ENCODE measurements around the gene REXO2. TPM values are rescaled to one million over a fixed set of nuclear protein-coding genes. Genes with fewer than 3 reads are reported as not detected.

REXO2 gene
- total RNA-seq, 1 experiment from 2014 or later, result 119 TPM

GRCh38 chr11:114399490-114400215 is 39.6 kb upstream of the REXO2 start:
- BruUV-seq (replicated peaks), result no TSS peak
- Histone ChIP-seq H3K9me3 (ENCODE audit: low read depth, low read length, poor library complexity, severe bottlenecking) (no peaks in the 10 kb centered on the region), H3K27ac (ENCODE audit: low read depth, low read length, poor library complexity, severe bottlenecking) (peak overlapping the region; percentile 95), H3K27me3 (replicated peaks; ENCODE audit: insufficient read depth, low read depth, low read length, poor library complexity) (no peaks in the 10 kb centered on the region), H3K4me1 (ENCODE audit: insufficient read depth, low read length, poor library complexity, severe bottlenecking) (peaks cover 12% of the 10 kb centered on the region), H3K4me3 (ENCODE audit: low read depth, low read length, poor library complexity, severe bottlenecking) (peak overlapping the region; percentile 73), H3K36me3 (ENCODE audit: insufficient read depth, low read length, poor library complexity, severe bottlenecking) (peaks cover 9% of the 10 kb centered on the region)
- intact Hi-C loops (cut with micrococcal nuclease; ENCODE audit: unreplicated experiment), result loop anchor here (5.0 kb wide), 2 partner anchors 38 to 57 kb away; partner anchors contain the start of gene REXO2
- no peak for DNase-seq (ENCODE audit: low spot score)
- TF ChIP-seq EZH2 (IDR thresholded peaks at IDR 0.05; ENCODE audit: borderline replicate concordance, low read depth, low read length, poor library complexity, severe bottlenecking), result no peak
- no peak for TF ChIP-seq CTCF (conservative IDR thresholded peaks at IDR 0.05; ENCODE audit: low read depth, low read length)
- CTCF ChIA-PET, result no interaction called here
- POLR2A ChIA-PET (ENCODE audit: low non-redundant PET), result no interaction called here

GRCh38 chr11:114400216-114400914 is 38.9 kb upstream of the REXO2 start, which contains the start of the genes C11orf71 and RBM7:
Gene C11orf71 (minus strand): TSS chr11:114400511. CDS start chr11:114400331, 180 bp downstream.
Gene RBM7 (plus strand): TSS chr11:114400666. CDS start chr11:114400672, 6 bp downstream.
- Histone ChIP-seq H3K4me3 (ENCODE audit: low read depth, low read length, poor library complexity, severe bottlenecking) (peak within 1 kb of the TSS; percentile 73), H3K27me3 (replicated peaks; ENCODE audit: insufficient read depth, low read depth, low read length, poor library complexity) (no peaks in the 10 kb centered on the region), H3K27ac (ENCODE audit: low read depth, low read length, poor library complexity, severe bottlenecking) (peak within 1 kb of the TSS; percentile 95), H3K36me3 (ENCODE audit: insufficient read depth, low read length, poor library complexity, severe bottlenecking) (peaks cover 17% of the 10 kb centered on the region), H3K9me3 (ENCODE audit: low read depth, low read length, poor library complexity, severe bottlenecking) (no peaks in the 10 kb centered on the region), H3K4me1 (ENCODE audit: insufficient read depth, low read length, poor library complexity, severe bottlenecking) (peaks cover 12% of the 10 kb centered on the region)
- intact Hi-C loops (cut with micrococcal nuclease; ENCODE audit: unreplicated experiment), result loop anchor here (5.0 kb wide), 1 partner anchor 37 kb away; the partner anchor contains the start of gene REXO2
- TF ChIP-seq EZH2 (IDR thresholded peaks at IDR 0.05; ENCODE audit: borderline replicate concordance, low read depth, low read length, poor library complexity, severe bottlenecking) (no peak), CTCF (conservative IDR thresholded peaks at IDR 0.05; ENCODE audit: low read depth, low read length) (peak; percentile 35; the same call in 1 of the 2 replicates)
- ChIA-PET POLR2A (ENCODE audit: low non-redundant PET) (interaction anchor here (0.8 kb wide), 1 partner anchor 30 kb away, joined by 3 read pairs; no protein-coding TSS in a partner anchor), CTCF (interaction anchor here (0.5 kb wide), 1 partner anchor 286 kb away, joined by 3 read pairs; no protein-coding TSS in a partner anchor)
- BruUV-seq (replicated peaks), result no TSS peak
- DNase-seq (ENCODE audit: low spot score), result peak; percentile 99

GRCh38 chr11:114400915-114401223 is 38.4 kb upstream of the REXO2 start:
- Histone ChIP-seq H3K4me1 (ENCODE audit: insufficient read depth, low read length, poor library complexity, severe bottlenecking) (peaks cover 12% of the 10 kb centered on the region), H3K27me3 (replicated peaks; ENCODE audit: insufficient read depth, low read depth, low read length, poor library complexity) (no peaks in the 10 kb centered on the region), H3K27ac (ENCODE audit: low read depth, low read length, poor library complexity, severe bottlenecking) (peak overlapping the region; percentile 95), H3K9me3 (ENCODE audit: low read depth, low read length, poor library complexity, severe bottlenecking) (no peaks in the 10 kb centered on the region), H3K4me3 (ENCODE audit: low read depth, low read length, poor library complexity, severe bottlenecking) (peak overlapping the region; percentile 73), H3K36me3 (ENCODE audit: insufficient read depth, low read length, poor library complexity, severe bottlenecking) (peaks cover 22% of the 10 kb centered on the region)
- TSS peak; percentile 56 for BruUV-seq (replicated peaks)
- intact Hi-C loops (cut with micrococcal nuclease; ENCODE audit: unreplicated experiment), result loop anchor here (5.0 kb wide), 1 partner anchor 36 kb away; the partner anchor contains the start of gene REXO2
- TF ChIP-seq CTCF (conservative IDR thresholded peaks at IDR 0.05; ENCODE audit: low read depth, low read length), result no peak
- no peak for TF ChIP-seq EZH2 (IDR thresholded peaks at IDR 0.05; ENCODE audit: borderline replicate concordance, low read depth, low read length, poor library complexity, severe bottlenecking)
- ChIA-PET POLR2A (ENCODE audit: low non-redundant PET) (interaction anchor here (0.8 kb wide), 1 partner anchor 31 kb away, joined by 3 read pairs; no protein-coding TSS in a partner anchor), CTCF (interaction anchor here (0.5 kb wide), 1 partner anchor 285 kb away, joined by 3 read pairs; no protein-coding TSS in a partner anchor)
- no peak for DNase-seq (ENCODE audit: low spot score)

All from A673 (cell line).